Measurements from ENCODE around the gene TMEM242. TPM values are rescaled to one million over a fixed set of nuclear protein-coding genes. Genes with fewer than 3 reads are reported as not detected.

Gene TMEM242
- total and polyA plus RNA-seq, 2 of the 8 experiments (the other 6 are each of a cell fraction or from before 2014, with no cell fraction given): 2.4 to 9.0 TPM

DNA sequence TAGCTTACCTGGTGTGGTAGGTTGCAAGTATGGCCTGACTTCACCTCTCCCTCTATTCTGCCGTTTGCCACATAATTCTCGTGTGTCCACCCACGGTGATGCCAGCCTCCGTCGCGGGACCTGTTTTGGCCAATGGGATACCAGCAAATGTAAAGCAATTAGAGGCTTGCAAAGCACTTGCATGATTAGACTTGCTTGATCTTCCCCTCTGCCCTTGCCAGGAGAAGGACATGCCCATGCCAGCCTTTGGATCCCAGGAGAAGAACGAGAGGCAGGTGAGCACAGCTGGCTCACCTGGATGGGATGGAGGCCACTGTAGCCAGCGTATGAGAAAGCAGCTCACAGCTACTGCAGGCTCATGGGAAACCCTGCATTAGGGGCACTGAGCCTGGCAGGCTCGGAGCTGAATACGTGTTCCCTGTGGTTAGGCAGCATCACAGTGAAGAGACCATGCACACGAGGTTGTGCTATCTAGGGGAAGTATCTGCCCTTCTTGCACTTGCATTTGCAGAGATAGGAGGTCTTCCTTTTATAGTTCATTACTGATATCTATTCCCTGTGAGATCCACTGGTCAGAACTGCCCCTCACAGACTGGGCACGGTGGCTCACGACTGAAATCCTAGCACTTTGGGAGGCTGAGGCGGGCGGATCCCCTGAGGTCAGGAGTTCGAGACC lies 62.4 kb downstream of the TMEM242 start (continued):
- TF ChIP-seq, protein P1, sequence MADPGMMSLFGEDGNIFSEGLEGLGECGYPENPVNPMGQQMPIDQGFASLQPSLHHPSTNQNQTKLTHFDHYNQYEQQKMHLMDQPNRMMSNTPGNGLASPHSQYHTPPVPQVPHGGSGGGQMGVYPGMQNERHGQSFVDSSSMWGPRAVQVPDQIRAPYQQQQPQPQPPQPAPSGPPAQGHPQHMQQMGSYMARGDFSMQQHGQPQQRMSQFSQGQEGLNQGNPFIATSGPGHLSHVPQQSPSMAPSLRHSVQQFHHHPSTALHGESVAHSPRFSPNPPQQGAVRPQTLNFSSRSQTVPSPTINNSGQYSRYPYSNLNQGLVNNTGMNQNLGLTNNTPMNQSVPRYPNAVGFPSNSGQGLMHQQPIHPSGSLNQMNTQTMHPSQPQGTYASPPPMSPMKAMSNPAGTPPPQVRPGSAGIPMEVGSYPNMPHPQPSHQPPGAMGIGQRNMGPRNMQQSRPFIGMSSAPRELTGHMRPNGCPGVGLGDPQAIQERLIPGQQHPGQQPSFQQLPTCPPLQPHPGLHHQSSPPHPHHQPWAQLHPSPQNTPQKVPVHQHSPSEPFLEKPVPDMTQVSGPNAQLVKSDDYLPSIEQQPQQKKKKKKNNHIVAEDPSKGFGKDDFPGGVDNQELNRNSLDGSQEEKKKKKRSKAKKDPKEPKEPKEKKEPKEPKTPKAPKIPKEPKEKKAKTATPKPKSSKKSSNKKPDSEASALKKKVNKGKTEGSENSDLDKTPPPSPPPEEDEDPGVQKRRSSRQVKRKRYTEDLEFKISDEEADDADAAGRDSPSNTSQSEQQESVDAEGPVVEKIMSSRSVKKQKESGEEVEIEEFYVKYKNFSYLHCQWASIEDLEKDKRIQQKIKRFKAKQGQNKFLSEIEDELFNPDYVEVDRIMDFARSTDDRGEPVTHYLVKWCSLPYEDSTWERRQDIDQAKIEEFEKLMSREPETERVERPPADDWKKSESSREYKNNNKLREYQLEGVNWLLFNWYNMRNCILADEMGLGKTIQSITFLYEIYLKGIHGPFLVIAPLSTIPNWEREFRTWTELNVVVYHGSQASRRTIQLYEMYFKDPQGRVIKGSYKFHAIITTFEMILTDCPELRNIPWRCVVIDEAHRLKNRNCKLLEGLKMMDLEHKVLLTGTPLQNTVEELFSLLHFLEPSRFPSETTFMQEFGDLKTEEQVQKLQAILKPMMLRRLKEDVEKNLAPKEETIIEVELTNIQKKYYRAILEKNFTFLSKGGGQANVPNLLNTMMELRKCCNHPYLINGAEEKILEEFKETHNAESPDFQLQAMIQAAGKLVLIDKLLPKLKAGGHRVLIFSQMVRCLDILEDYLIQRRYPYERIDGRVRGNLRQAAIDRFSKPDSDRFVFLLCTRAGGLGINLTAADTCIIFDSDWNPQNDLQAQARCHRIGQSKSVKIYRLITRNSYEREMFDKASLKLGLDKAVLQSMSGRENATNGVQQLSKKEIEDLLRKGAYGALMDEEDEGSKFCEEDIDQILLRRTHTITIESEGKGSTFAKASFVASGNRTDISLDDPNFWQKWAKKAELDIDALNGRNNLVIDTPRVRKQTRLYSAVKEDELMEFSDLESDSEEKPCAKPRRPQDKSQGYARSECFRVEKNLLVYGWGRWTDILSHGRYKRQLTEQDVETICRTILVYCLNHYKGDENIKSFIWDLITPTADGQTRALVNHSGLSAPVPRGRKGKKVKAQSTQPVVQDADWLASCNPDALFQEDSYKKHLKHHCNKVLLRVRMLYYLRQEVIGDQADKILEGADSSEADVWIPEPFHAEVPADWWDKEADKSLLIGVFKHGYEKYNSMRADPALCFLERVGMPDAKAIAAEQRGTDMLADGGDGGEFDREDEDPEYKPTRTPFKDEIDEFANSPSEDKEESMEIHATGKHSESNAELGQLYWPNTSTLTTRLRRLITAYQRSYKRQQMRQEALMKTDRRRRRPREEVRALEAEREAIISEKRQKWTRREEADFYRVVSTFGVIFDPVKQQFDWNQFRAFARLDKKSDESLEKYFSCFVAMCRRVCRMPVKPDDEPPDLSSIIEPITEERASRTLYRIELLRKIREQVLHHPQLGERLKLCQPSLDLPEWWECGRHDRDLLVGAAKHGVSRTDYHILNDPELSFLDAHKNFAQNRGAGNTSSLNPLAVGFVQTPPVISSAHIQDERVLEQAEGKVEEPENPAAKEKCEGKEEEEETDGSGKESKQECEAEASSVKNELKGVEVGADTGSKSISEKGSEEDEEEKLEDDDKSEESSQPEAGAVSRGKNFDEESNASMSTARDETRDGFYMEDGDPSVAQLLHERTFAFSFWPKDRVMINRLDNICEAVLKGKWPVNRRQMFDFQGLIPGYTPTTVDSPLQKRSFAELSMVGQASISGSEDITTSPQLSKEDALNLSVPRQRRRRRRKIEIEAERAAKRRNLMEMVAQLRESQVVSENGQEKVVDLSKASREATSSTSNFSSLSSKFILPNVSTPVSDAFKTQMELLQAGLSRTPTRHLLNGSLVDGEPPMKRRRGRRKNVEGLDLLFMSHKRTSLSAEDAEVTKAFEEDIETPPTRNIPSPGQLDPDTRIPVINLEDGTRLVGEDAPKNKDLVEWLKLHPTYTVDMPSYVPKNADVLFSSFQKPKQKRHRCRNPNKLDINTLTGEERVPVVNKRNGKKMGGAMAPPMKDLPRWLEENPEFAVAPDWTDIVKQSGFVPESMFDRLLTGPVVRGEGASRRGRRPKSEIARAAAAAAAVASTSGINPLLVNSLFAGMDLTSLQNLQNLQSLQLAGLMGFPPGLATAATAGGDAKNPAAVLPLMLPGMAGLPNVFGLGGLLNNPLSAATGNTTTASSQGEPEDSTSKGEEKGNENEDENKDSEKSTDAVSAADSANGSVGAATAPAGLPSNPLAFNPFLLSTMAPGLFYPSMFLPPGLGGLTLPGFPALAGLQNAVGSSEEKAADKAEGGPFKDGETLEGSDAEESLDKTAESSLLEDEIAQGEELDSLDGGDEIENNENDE (IDR thresholded peaks at IDR 0.05; ENCODE audit: insufficient replicate concordance, low read length): no peak
- no peak for TF ChIP-seq ATF2 (IDR thresholded peaks at IDR 0.05; ENCODE audit: low read length)
- no peak for TF ChIP-seq ATF3 (IDR thresholded peaks at IDR 0.05; ENCODE audit: insufficient read depth, low read depth, low read length)
- TF ChIP-seq, protein P2, sequence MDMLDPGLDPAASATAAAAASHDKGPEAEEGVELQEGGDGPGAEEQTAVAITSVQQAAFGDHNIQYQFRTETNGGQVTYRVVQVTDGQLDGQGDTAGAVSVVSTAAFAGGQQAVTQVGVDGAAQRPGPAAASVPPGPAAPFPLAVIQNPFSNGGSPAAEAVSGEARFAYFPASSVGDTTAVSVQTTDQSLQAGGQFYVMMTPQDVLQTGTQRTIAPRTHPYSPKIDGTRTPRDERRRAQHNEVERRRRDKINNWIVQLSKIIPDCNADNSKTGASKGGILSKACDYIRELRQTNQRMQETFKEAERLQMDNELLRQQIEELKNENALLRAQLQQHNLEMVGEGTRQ (IDR thresholded peaks at IDR 0.05; ENCODE audit: low read length): no peak

Measured in H1 (cell line).